ENCODE data around the gene NIT1.

- TF ChIP-seq, protein P1, sequence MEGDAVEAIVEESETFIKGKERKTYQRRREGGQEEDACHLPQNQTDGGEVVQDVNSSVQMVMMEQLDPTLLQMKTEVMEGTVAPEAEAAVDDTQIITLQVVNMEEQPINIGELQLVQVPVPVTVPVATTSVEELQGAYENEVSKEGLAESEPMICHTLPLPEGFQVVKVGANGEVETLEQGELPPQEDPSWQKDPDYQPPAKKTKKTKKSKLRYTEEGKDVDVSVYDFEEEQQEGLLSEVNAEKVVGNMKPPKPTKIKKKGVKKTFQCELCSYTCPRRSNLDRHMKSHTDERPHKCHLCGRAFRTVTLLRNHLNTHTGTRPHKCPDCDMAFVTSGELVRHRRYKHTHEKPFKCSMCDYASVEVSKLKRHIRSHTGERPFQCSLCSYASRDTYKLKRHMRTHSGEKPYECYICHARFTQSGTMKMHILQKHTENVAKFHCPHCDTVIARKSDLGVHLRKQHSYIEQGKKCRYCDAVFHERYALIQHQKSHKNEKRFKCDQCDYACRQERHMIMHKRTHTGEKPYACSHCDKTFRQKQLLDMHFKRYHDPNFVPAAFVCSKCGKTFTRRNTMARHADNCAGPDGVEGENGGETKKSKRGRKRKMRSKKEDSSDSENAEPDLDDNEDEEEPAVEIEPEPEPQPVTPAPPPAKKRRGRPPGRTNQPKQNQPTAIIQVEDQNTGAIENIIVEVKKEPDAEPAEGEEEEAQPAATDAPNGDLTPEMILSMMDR (IDR thresholded peaks at IDR 0.05): no peak
- TF ChIP-seq POLR2AphosphoS5 (IDR thresholded peaks at IDR 0.05): no peak
Measured at GRCh38 chr1:161069241-161069640, 48.7 kb upstream of the NIT1 start.

Measured in breast epithelium (tissue), 3 donors.